K562 (cell line): ENCODE data around the gene MATN1.

Source experiments
- CHCHD3 ChIP-seq: fragments of 250-450 bp; sonication (Bioruptor Pico); IDR thresholded peaks from 2 replicates; pipeline ENCODE4 v2.1.2; 2022; ENCODE audit warnings: mild to moderate bottlenecking
- CHD2 ChIP-seq: IDR thresholded peaks from 2 replicates; pipeline ENCODE4 v1.6.1; 2011; ENCODE audit warnings: low read depth, low read length
- EP300 ChIP-seq: IDR thresholded peaks from 2 replicates; pipeline ENCODE4 v1.6.1; 2012; ENCODE audit warnings: low read length, improper control_type of control experiment
- ESRRB ChIP-seq: fragments of 250-450 bp; sonication (Bioruptor Pico); IDR thresholded peaks from 2 replicates; pipeline ENCODE4 v1.5.0; 2020; ENCODE audit warnings: mild to moderate bottlenecking, moderate library complexity, borderline replicate concordance
- FOXA1 ChIP-seq: fragments of 450-650 bp; IDR thresholded peaks from 2 replicates; pipeline ENCODE4 v1.6.1; 2016; ENCODE audit warnings: mild to moderate bottlenecking, borderline replicate concordance
- NFE2 ChIP-seq: IDR thresholded peaks from 2 replicates; pipeline ENCODE4 v1.6.1; 2014; ENCODE audit warnings: antibody characterized with exemption, low read depth
- PHB ChIP-seq: fragments of 250-450 bp; sonication (Bioruptor Pico); IDR thresholded peaks from 2 replicates; pipeline ENCODE4 v1.5.0; 2021
- POLR2A ChIP-seq: fragments of 450-650 bp; conservative IDR thresholded peaks from 2 replicates; pipeline ENCODE4 v1.6.1; 2016
- TAF7 ChIP-seq: fragments of 450-650 bp; IDR thresholded peaks from 2 replicates; pipeline ENCODE4 v1.6.1; 2016; ENCODE audit warnings: missing genetic modification characterization, missing compliant biosample characterization
- ZBTB26 ChIP-seq: fragments of 450-650 bp; formaldehyde crosslinking; IDR thresholded peaks from 2 replicates; pipeline ENCODE4 v1.4.0; 2022; ENCODE audit warnings: missing genetic modification characterization
- ZC3H11A ChIP-seq: IDR thresholded peaks from 2 replicates; pipeline ENCODE4 v1.6.1; 2012; ENCODE audit warnings: low read depth, low read length, improper control_type of control experiment
- TF ChIP-seq, protein P1 (sequence below), 3 experiments: IDR thresholded peaks in 2 of 3; conservative IDR thresholded peaks in 1 of 3; 2 replicates each; pipeline ENCODE4 v1.5.1; 2011 to 2012; ENCODE audit warnings: low read length in 3 of 3, mild to moderate bottlenecking in 3 of 3, control low read depth in 2 of 3, improper control_type of control experiment in 1 of 3, inconsistent platforms in 1 of 3, low read depth in 1 of 3, mixed read lengths in 1 of 3, moderate library complexity in 1 of 3; ENCODE audit not compliant: insufficient read depth in 2 of 3

DNA sequence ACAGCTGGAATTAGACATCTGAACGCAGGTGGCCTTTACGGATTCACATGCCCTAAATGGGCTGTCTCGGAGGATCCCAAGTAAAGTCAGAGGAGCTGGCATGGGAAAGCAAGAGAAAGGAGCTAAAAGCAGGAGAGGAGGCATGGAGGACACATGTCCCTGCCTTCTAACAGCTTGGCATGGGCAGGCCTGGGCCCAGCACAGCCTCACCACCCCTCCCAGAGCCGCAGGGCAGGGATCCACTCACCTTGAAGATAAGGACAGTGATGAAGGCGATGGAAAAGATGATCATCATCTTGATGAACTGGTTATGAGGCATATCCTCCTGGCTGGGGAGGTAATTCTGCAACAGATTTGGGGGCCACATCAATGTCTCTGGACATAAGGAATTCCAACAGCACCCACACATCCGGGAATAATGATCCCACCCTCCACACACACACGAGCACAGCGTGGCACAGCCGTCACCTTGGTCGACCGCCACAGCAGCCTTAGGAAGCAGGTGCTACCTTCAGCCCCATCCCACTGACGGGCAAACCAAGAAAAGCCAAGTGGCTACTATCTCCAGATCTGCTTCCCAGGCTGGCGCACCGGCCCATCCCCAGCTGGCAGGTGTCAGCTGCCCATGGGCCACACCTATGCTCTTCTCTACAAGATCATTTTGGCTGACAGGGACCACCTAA is 14.1 kb upstream of the MATN1 start:
- TF ChIP-seq NFE2, result no peak
- no peak for TF ChIP-seq CHD2
- TF ChIP-seq ZC3H11A, result no peak
- TF ChIP-seq, protein P1, sequence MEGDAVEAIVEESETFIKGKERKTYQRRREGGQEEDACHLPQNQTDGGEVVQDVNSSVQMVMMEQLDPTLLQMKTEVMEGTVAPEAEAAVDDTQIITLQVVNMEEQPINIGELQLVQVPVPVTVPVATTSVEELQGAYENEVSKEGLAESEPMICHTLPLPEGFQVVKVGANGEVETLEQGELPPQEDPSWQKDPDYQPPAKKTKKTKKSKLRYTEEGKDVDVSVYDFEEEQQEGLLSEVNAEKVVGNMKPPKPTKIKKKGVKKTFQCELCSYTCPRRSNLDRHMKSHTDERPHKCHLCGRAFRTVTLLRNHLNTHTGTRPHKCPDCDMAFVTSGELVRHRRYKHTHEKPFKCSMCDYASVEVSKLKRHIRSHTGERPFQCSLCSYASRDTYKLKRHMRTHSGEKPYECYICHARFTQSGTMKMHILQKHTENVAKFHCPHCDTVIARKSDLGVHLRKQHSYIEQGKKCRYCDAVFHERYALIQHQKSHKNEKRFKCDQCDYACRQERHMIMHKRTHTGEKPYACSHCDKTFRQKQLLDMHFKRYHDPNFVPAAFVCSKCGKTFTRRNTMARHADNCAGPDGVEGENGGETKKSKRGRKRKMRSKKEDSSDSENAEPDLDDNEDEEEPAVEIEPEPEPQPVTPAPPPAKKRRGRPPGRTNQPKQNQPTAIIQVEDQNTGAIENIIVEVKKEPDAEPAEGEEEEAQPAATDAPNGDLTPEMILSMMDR (IDR thresholded peaks at IDR 0.05 in 2 of 3, conservative IDR thresholded peaks at IDR 0.05 in 1 of 3; ENCODE audit: insufficient read depth in 2 of 3, low read depth in 1 of 3, low read length in 3 of 3), result no peak
- TF ChIP-seq PHB (CRISPR knock-in tag), result no peak
- TF ChIP-seq TAF7 (tag), result no peak
- TF ChIP-seq POLR2A, result no peak
- TF ChIP-seq FOXA1, result no peak
- no peak for TF ChIP-seq EP300
- TF ChIP-seq CHCHD3 (CRISPR knock-in tag), result no peak
- TF ChIP-seq ESRRB, result no peak
- TF ChIP-seq ZBTB26 (CRISPR knock-in tag), result no peak
